ENCODE results near the gene AVPR2.

Gene AVPR2

GRCh38 chrX:153953892-153954557, 49.6 kb downstream of the AVPR2 start:
- no peak overlapping the region for H3K27ac ChIP-seq
- no peaks in the 10 kb centered on the region for H3K9me3 ChIP-seq
- H3K36me3 ChIP-seq, result peaks cover 53% of the 10 kb centered on the region
- peaks cover 0 to 6% of the 10 kb centered on the region in 2 experiments for H3K4me1 ChIP-seq (ENCODE audit: control insufficient read depth in 1 of 2, insufficient read depth in 1 of 2, low read depth in 1 of 2, low read length in 1 of 2)
- no peaks in the 10 kb centered on the region for H3K27me3 ChIP-seq
- H3K4me3 ChIP-seq (ENCODE audit: low read depth in 1 of 2, low read length in 1 of 2), result no peak overlapping the region
- TF ChIP-seq, protein P1, sequence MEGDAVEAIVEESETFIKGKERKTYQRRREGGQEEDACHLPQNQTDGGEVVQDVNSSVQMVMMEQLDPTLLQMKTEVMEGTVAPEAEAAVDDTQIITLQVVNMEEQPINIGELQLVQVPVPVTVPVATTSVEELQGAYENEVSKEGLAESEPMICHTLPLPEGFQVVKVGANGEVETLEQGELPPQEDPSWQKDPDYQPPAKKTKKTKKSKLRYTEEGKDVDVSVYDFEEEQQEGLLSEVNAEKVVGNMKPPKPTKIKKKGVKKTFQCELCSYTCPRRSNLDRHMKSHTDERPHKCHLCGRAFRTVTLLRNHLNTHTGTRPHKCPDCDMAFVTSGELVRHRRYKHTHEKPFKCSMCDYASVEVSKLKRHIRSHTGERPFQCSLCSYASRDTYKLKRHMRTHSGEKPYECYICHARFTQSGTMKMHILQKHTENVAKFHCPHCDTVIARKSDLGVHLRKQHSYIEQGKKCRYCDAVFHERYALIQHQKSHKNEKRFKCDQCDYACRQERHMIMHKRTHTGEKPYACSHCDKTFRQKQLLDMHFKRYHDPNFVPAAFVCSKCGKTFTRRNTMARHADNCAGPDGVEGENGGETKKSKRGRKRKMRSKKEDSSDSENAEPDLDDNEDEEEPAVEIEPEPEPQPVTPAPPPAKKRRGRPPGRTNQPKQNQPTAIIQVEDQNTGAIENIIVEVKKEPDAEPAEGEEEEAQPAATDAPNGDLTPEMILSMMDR (IDR thresholded peaks at IDR 0.05), result no peak

DNA sequence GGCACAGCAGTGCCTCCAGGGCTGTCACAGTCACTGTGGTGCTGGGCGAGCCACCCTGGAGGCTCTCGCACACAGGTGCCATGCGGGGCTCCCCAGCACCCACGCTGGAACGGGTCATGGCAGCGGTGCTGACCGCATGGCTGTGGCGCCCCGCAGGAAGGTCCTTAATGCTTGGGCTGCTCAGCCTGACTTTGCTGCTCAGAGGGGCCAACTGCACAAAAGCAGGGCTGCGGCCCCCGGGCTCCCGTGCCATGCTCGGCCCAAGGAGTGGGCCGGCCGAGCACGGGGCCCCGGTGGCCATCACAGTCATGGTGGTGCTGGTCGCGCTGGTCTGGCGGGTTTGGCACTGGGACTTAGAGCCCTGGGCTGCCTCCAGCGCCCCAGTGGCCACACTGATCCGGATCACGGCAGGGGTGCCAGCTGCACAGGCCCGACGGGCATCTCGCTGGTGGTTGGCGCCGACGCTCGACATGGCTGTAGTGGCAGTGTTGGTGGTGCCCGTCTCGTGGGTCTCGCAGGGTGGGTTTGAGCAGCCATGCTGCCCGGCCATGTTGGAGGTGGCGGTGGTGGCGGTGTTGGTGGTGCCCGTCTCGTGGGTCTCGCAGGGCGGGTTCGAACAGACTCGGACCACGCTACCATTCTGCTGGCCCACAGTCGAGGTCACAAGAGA, 50.2 kb downstream of the AVPR2 start:
- H3K4me1 ChIP-seq (ENCODE audit: control insufficient read depth in 1 of 2, insufficient read depth in 1 of 2, low read depth in 1 of 2, low read length in 1 of 2), result peaks cover 0 to under 1% of the 10 kb centered on the region in 2 experiments
- TF ChIP-seq, protein P1 (IDR thresholded peaks at IDR 0.05), result no peak
- peaks cover 60% of the 10 kb centered on the region for H3K36me3 ChIP-seq
- H3K4me3 ChIP-seq (ENCODE audit: low read depth in 1 of 2, low read length in 1 of 2), result no peak overlapping the region
- no peak overlapping the region for H3K27ac ChIP-seq
- no peaks in the 10 kb centered on the region for H3K27me3 ChIP-seq
- no peaks in the 10 kb centered on the region for H3K9me3 ChIP-seq

- Histone ChIP-seq H3K4me3 (ENCODE audit: low read depth in 1 of 2, low read length in 1 of 2) (no peak overlapping the region), H3K36me3 (peaks cover 65% of the 10 kb centered on the region), H3K27me3 (no peaks in the 10 kb centered on the region), H3K4me1 (ENCODE audit: control insufficient read depth in 1 of 2, insufficient read depth in 1 of 2, low read depth in 1 of 2, low read length in 1 of 2) (no peaks in the 10 kb centered on the region), H3K27ac (no peak overlapping the region), H3K9me3 (no peaks in the 10 kb centered on the region)
- TF ChIP-seq, protein P1 (IDR thresholded peaks at IDR 0.05), result no peak
Measured at GRCh38 chrX:153955228-153955732, 50.8 kb downstream of the AVPR2 start.

- Histone ChIP-seq H3K36me3 (peaks cover 65% of the 10 kb centered on the region), H3K9me3 (no peaks in the 10 kb centered on the region), H3K27me3 (no peaks in the 10 kb centered on the region), H3K27ac (no peak overlapping the region), H3K4me1 (ENCODE audit: control insufficient read depth in 1 of 2, insufficient read depth in 1 of 2, low read depth in 1 of 2, low read length in 1 of 2) (no peaks in the 10 kb centered on the region), H3K4me3 (ENCODE audit: low read depth in 1 of 2, low read length in 1 of 2) (no peak overlapping the region)
- TF ChIP-seq, protein P1 (IDR thresholded peaks at IDR 0.05), result no peak
Measured at GRCh38 chrX:153956044-153956907, 51.8 kb downstream of the AVPR2 start.
